Measurements from ENCODE around the gene PPM1H.
"Not testable (repeated sequence)": the region's sequence is repeated elsewhere in the genome, so short reads cannot be mapped to it uniquely, and the experiment has no call there.

PPM1H gene

DNA sequence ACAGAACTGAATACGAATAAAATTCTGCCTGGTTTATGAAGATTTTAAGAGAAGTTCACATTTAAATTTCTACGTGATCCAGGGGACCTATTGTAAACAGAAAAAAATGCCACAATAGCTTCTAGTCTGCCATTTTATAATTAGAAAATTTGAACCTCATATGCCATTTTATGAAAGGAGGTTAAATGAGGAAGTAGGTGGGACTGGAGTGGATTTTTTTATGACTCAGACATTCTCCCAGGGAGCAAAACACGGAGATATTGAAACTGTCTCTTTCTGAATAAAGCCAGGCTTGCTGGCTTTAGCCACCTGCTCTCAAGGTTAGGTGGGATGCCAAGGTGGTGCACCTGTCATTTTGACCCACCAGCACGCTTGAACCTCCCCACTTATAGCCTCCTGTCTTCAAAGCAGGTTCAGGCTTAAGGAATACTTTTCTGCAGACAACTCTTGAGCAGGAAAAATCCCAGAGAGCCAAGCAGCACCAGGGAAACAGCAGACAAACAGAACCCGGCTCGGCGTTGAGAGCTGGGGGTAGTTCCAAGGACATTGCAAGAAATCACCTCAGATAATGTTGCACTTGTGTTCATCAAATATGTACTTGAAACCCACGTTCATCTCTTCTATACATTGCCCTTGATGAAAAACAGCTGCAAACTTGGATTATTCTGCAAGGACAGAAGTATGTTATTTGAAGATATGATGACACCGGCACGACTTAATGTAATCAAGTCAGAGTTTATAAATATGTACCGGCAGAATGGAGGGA lies 203.7 kb downstream of the PPM1H start:
- no peak for DNase-seq (ENCODE audit: low read depth)

DNA sequence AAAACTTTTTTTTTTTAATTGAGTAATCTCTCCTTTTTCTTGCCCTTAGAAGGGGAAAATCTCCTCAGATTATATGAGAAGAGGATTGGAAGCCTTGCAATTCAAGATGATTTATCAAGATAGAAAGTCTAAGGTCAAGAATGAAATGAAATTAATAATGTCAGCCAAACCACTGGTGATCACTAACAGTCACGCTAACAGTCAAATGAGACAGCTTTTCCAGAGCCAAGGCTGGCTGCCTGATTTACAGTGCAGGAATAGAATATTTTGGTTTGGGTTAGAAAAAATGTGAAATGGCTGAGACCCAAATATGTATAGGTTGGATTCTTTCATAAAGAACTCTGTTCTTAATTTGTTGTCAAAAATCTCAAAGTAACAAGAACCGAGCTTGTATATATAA lies 204.3 kb downstream of the PPM1H start:
- no peak for DNase-seq (ENCODE audit: low read depth)

DNA sequence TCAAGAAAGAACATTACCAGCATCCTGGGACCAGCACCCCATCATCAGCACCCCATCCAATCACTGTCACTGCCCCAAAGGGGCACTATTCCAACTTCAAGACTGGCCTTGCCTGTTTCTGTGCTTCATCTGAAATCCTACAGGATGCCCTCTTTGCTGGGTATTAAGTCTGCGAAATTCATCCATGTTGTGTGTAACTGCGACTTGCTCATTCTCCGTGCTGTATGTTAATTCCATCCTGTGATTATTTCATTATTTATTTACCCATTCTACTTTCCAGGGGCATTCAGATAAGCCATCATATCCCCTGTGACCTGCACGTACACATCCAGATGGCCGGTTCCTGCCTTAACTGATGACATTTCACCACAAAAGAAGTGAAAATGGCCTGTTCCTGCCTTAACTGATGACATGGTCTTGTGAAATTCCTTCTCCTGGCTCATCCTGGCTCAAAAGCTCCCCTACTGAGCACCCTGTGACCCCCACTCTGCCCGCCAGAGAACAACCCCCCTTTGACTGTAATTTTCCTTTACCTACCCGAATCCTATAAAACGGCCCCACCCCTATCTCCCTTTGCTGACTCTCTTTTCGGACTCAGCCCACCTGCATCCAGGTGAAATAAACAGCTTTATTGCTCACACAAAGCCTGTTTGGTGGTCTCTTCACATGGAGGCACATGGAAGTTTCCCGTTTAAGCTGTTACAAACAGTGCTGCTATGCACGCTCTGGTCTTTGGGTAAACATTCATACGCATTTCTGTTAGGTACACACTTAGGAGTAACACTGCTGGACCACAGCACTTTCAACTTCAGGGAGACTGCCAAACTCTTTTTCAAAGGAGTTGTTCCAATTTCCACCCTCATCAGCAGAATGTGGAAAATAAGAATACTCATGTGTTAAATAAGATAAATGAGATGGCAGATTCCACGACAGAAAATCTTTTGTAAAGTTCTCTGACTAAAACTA lies 205.1 kb downstream of the PPM1H start:
- DNase-seq (ENCODE audit: low read depth) = not testable (repeated sequence)

DNA sequence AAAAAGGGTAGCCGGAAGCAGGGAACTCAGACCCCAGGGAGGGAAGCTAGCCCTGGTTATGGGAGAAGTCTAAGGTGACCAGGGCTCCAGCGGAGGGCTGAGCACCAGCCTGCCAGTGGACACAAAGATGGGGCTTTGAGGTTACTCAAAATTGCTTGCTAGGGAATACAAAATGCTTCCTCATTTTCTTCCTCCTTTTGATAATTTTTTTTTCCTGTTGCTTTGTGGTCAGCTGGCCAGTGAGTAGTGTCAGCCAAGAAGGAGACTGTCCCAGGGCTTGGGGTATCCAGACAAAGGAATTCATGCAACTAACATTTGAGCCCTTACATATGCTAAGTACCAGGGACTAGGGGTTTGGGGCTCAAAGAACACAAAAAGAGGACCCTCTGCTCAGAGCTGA lies 206.2 kb downstream of the PPM1H start:
- DNase-seq (ENCODE audit: low read depth) = no peak

DNA sequence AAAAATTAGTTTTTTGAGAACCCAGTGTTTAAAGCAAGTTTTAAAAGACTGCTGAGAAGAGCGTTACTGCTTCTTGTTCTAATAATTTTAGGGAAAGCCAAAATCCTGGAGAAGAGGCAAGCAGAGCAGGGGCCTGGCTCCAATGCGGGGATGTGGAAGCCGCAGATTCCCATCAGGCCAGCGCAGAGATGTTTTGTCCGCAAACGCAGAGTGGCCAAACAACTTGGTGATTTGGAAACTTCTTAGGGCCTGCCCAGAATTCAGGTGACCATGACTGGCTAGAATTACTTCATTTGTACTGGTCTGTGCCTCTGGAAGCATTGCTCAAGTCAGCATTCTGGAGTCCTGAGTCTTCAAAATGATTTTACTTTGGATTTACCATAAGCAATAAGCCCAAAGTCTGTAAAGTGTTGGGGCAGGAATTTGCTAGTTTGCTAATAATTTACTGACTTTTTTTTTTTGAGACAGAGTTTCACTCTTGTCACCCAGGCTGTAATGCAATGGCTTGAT lies 208.4 kb downstream of the PPM1H start:
- DNase-seq (ENCODE audit: low read depth) = no peak

DNA sequence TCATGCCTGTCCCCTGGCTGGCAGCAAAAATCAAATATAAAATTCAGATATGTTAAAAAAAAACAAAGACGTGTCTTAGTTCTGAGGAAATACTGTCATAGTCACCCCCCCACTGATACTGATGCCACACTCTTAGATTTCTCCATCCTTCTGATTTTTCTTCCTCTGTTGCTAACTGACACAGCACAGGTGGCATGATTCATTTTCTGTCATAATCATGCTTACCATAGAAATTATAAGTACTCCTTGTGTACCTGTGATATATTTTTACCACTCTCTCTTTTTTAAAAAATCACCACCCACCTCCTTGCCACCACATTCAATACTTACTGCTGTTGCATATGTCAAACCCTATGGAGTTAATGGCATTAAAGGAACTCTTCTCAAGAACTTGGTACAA lies 209.2 kb downstream of the PPM1H start:
- DNase-seq (ENCODE audit: low read depth) = no peak

DNA sequence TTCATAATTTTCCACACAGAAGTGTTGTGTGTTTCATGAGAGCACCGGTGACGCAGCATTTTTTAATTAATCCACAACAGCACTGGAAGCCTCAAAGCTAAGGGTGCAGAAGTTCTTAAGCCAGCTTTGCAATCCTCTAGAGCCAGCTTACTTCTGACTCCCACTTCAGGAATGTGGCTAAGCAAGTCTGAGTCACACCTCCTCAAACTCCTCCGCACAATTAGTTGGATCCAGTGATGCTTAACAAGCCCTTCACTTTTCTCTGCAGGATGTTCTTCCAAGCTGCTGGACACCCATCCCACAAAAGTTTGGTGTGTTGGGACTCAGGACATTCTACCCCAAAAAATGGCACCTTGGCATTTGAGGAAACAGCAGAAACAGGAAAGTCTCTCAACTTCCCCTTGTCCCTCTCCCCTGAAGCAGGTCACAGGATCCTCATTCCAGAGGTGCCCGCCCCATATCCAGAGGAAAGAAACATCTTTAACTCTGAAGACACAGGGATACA lies 210.0 kb downstream of the PPM1H start:
- DNase-seq (ENCODE audit: low read depth) = no peak

DNA sequence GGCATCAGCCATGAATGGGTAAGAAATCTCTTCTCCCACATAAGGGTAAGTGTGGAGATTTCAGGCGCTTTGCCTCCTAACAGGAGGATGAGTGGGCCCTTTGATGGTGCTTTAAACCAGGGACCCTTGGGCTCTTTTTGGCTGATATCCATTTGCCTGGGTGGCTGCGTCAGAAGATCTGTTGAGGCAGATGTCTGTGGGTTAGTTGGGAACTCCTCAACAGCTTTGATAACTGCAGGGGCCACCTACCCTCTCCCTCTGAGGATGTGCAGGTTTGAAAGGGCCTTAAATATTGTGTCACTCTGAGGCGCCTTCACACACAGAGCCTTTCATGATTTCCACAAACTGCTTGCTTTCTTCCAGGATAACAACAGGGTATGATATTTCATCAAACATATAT lies 210.7 kb downstream of the PPM1H start:
- no peak for DNase-seq (ENCODE audit: low read depth)

DNA sequence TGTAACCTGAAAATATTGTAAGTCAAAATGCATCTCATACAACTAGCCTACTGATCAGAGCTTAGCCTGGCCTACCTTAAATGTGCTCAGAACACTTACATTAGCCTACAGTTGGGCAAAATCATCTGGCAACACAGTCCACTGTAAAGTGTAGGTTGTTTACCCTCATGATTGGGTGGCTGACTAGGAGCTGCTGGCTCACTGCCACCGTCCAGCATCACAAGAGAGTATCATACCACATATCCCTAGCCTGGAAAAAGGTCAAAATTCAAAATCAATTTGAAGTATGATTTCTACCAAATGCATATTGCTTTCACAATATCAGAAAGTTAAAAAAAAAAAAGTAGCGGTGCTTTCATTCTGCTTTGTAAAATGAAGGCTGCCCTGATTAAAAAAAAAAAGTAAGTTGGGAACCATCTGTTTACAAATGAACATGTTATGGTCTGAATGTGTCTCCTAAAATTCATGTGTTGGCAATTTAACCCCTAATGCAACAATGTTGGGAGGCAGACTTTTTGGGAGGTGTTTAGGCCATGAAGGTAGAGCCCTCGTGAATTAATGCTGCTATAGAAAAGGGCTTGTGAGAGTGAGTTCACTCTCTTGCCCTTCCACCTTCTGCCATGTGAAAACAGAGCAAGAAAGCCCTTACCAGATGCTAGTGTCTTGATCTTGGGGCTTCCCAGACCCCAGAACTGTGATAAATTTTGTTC lies 211.8 kb downstream of the PPM1H start:
- no peak for DNase-seq (ENCODE audit: low read depth)

DNA sequence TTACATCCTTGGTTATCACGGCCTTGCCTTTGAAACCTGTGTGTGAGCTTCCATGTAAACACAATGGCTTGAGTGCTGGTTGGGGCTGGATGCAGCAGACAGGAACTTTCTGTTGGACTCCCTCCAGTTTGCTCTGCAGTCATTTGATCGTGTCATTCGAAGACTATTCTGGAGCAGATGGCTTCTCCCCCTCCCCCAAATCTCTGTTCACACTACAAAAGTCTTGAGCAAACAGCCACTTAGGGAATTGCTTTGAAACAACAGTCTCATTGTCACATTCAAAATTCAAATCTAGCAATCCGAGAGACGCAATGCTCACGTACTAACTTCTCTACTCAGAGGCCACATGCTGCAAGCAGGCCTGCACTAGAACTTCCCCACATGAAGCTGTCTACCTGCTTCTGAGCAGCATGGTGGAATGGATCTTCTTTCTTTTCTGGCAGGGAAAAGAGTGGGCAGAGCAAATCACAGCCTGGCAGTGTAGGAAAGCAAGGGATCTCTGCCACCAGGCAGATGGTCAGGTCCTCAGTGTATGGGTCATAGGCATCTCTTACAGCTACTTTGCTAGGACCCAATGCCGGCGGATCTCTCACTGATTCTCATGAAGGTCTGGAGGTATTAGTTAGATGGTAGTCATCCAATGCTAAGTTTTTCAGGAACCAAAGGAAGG lies 214.2 kb downstream of the PPM1H start:
- no peak for DNase-seq (ENCODE audit: low read depth)

DNA sequence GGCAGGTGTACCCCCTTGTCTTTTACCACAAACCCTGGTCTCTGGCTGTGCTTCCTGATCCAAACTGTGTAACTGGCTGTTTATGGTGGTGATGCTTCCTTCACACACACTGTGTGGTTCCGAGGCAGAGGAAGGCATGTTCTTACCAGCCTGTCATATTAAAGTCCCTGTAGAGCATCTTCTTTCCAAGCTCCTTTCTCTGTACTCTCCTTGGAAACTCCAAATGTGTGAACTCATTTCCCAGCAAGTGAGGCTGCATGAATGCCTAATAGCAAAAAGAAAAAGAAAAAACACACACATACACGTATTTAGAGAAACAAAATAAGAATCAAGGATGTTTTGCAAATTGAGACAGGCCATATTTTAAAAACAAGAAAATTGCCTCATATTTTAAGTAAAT lies 214.9 kb downstream of the PPM1H start:
- no peak for DNase-seq (ENCODE audit: low read depth)

DNA sequence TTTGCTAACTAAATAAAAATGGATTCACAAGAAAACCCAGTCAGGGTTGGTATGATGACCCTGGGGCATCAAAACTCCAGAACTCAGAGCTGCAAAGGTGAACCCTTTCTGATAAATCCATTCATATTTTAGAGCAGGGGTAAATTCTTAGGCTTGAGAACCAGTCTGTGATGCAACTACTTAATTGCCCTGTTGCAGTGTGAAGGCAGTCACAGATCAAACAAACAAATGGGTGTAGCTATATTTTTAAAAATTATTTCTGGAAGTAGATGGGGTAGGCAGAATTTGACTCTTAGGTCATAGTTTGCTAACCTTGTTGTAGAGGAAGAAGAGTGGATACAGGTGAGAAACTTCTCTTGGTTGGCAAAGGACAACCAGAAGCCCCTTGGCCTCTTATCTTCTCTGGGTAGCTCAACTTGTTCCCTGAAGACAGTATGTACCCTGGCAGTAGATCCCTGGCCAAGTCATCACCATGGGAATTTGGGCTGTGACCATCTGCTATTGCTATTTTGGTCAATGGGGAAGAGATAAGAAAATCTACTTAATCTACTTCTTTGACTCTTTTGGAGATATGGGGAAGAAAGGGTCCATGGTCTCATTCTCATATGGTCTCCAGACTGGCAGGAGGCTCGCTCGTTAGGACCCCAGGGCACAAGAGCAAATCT lies 216.1 kb downstream of the PPM1H start:
- DNase-seq (ENCODE audit: low read depth) = no peak

DNA sequence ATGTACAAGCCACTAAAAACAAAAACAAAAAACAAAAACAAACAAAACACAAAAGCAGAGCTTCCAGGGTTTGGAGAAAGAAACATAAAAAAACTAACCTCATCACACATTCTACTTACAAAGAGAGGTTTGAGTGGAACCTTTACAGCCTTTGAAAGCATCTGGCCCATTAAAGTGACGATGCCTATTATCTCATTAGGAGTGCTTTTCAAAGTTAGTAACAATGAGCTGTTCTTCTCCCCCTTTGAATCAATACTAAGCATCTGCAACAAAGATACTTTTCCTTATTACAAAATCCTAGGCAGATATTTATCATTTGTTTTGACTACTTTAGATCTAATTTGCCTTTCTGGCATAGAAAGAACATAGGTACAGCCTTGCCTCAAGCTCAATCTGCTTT lies 217.3 kb downstream of the PPM1H start:
- DNase-seq (ENCODE audit: low read depth) = no peak

DNA sequence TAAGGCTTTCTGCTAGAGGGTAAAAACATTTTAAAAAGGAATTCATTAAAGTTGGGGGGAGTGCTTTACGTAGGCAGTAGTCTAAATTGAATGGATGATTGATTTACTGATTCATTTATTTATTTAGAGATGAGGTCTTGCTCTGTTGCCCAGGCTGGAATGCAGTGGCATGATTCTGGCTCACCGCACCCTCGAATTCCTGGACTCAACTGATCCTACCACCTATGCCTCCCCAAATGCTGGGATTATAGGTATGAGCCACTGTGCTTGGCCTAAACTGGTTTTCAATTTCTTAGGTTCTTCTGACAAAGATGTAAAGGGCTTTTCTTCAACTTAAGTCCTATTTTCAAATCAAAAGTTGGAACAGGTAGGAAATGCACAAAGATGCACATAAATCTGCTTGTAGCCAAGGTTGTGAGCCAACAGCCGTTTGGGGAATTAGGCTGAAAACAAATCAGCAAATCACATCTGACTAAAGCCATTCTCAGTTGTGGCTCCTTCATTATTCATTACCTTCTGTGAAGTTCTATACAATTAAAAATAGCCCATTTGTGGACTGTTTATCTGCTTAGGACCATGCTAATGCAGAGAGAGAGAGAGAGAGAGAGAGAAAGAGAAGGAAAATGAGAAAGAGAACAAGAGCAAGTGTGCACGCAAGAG lies 218.0 kb downstream of the PPM1H start:
- DNase-seq (ENCODE audit: low read depth) = no peak

DNA sequence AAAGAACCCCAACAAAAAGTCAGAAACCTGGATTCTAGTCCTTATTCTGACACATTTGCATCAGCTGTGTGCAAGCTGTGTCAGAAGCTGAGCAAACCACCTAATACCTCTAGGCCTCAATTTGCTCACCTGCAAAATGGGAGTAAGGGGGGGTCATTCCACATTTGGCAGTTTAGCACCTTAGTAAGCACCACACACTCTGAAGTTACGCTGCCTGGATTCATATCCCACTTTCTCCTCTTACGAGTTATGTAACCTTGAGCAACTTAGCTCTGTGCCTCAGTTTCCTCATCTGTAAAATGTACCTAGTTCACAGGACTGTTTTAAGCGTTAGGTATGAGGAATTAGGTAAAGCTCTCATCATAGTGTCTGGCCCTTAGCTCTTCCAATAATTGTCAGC lies 218.9 kb downstream of the PPM1H start:
- no peak for DNase-seq (ENCODE audit: low read depth)

DNA sequence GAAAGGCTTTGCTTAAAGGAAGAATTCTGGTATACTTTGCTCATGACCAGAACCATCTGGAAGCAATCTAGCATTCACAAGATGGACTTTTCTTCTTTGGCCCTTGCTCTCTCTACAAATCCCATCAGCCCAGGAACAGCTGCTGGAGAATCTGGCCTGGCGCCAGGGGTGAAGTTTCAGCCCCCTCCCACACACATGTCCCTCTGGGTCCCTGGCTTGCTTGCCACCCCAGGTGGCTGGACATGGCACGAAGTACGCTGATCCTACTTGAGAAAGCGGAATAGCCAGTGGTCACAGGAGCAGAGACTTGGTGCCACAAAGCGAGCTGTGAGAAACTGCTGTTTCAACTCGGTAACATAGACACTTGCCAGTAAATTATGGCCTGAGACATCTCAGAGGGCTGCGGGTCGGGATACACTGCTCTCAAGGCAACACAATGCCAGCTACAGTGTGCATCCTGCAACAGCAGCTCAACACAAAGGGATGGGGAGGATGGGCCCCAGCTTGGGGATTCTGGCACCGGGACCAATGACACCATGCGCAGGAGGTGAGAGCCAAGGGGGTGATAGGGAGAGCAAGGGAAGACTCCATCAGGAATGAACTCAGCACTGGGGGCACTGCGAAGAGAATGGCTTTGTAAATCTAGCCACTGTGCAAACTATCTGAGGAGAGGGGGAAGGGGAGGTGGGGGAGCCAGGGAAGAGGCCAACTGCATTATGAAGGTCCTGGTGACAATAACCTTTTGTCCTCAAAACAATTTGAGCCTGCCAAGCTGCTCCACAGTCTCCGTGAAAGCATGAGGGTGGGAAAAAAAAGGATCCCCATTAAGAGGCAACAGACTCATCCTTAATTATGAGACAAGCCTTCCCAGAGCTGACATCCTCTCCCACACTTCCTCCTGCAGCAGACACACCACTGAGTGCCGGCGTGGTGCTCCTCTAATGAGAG lies 219.9 kb downstream of the PPM1H start:
- no peak for DNase-seq (ENCODE audit: low read depth)

DNA sequence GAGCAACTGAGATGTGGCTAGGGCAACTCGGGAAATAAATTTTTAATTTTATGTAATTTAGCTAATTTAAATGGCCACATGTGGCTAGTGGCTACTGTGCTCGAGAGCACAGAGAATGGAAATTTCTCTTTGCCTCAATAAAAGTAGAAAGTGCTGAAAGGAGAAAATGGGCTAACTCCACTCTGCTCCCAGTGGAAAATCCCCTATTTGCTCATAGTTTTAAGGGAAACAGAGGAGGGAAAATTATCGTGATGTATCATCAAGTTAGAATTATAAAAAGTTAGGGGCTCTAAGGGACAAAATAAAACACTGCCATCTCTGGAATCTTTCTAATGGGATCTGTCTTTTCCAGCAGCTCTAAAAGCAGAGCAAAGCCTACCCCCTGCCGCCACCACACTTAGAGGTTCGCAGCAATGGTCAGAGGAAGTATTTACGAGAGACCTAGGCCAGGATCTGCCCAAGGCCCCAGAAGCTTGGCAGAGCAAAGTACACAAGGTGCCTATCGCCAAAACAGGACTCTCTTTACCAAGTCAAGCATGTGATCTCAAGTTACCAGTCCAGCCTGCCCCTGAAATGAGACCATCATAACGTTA lies 220.7 kb downstream of the PPM1H start:
- DNase-seq (ENCODE audit: low read depth) = no peak

DNA sequence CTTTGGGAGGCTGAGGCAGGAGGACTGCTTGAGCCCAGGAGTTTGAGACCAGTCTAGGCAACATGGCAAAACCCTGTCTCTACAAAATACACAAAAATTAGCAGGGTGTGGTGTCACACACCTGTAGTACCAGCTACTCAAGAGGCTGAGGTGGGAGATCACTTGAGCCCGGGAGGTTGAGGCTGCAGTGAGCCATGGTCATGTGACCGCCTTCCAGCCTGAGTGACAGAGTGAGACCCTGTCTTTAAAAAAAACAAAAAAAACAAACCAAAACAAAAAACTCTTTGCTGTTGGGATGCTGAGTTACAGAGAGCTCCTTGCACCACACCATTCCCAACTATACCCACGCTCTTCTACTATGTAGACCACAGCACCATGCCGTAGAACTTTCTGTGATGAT lies 221.2 kb downstream of the PPM1H start:
- DNase-seq (ENCODE audit: low read depth) = no peak

All from stimulated activated CD8-positive, alpha-beta memory T cell treated with anti-CD3 and anti-CD28 coated beads, Interleukin-7, amount 100 ng/mL, for 24 hours (primary cell).